ENCODE data around the gene PARP9. TPM values are rescaled to one million over a fixed set of nuclear protein-coding genes. Genes with fewer than 3 reads are reported as not detected.

Gene PARP9
- total and polyA plus RNA-seq, 2 of the 13 experiments (the other 11 are each of a cell fraction or from before 2014, with no cell fraction given): 6.5 to 10.6 TPM

- intact Hi-C loops (cut with micrococcal nuclease; ENCODE audit: unreplicated experiment): no loop called here
- DNase-seq (ENCODE audit: low spot score): no peak
- POLR2A ChIA-PET: no interaction called here
These were observed 79.1 kb downstream of the PARP9 start for GRCh38 chr3:122484985-122485384.

More at GRCh38 chr3:122484985-122485384, 79.1 kb downstream of the PARP9 start:
- Histone ChIP-seq H3K27me3 (ENCODE audit: control insufficient read depth in 1 of 2, insufficient read depth in 2 of 2, low read length in 2 of 2) (no peaks in the 10 kb centered on the region), H3K9ac (ENCODE audit: insufficient read depth, low read depth, low read length) (no peak overlapping the region), H3K27ac (ENCODE audit: extremely low read length, insufficient read depth, low read length) (no peak overlapping the region), H3K36me3 (replicated peaks in 1 of 2; ENCODE audit: control insufficient read depth in 1 of 2, insufficient read depth in 2 of 2, low read length in 2 of 2) (peaks cover 1 to 17% of the 10 kb centered on the region in 2 experiments; a peak in 1 of 5 replicates), H2AFZ (ENCODE audit: low read length) (no peak overlapping the region), H3K9me3 (ENCODE audit: low read length) (no peaks in the 10 kb centered on the region), H4K20me1 (ENCODE audit: insufficient read depth, low read length) (peaks cover 6% of the 10 kb centered on the region; the same call in 1 of the 2 replicates), H3K4me3 (replicated peaks in 1 of 3; ENCODE audit: insufficient read depth in 1 of 3, low read depth in 2 of 3, low read length in 3 of 3) (no peak overlapping the region), H3K79me2 (ENCODE audit: insufficient read depth, low read length) (peaks cover 16% of the 10 kb centered on the region), H3K4me1 (ENCODE audit: insufficient read depth, low read length) (no peaks in the 10 kb centered on the region), H3K4me2 (ENCODE audit: low read depth, low read length) (no peak overlapping the region)
- 96% methylated on average over 5 of the region's 5 CpGs for WGBS (ENCODE audit: low lambda C conversion rate)
- ATAC-seq: no peak
- CTCF ChIA-PET (ENCODE audit: low intra/inter-chr PET ratio, low total read pairs): no interaction called here
- no peak for FAIRE-seq
- no TSS peak for BruUV-seq (replicated peaks)
- TF ChIP-seq SRY (CRISPR knock-in tag; IDR thresholded peaks at IDR 0.05) (no peak), PAWR (CRISPR knock-in tag; IDR thresholded peaks at IDR 0.05; ENCODE audit: borderline replicate concordance) (no peak), CHCHD3 (CRISPR knock-in tag; IDR thresholded peaks at IDR 0.05) (no peak), ZNF414 (CRISPR knock-in tag; IDR thresholded peaks at IDR 0.05) (no peak), ZBTB2 (CRISPR knock-in tag; IDR thresholded peaks at IDR 0.05; ENCODE audit: low read depth) (no peak), SP2 (CRISPR knock-in tag; IDR thresholded peaks at IDR 0.05) (no peak), ZNF234 (CRISPR knock-in tag; conservative IDR thresholded peaks at IDR 0.05) (no peak), ZNF318 (CRISPR knock-in tag; IDR thresholded peaks at IDR 0.05) (no peak), TSC22D2 (CRISPR knock-in tag; IDR thresholded peaks at IDR 0.05; ENCODE audit: borderline replicate concordance) (no peak), KDM3A (CRISPR knock-in tag; IDR thresholded peaks at IDR 0.05; ENCODE audit: low read depth) (no peak), ATF4 (CRISPR knock-in tag; IDR thresholded peaks at IDR 0.05) (no peak)
- in situ Hi-C loops (cut with HindIII; ENCODE audit: extremely low pct_ligation_motif_present, low pct_unique_long_range_greater_than_20kb): no loop called here
